Measurements from ENCODE around the gene MSANTD2.

DNA sequence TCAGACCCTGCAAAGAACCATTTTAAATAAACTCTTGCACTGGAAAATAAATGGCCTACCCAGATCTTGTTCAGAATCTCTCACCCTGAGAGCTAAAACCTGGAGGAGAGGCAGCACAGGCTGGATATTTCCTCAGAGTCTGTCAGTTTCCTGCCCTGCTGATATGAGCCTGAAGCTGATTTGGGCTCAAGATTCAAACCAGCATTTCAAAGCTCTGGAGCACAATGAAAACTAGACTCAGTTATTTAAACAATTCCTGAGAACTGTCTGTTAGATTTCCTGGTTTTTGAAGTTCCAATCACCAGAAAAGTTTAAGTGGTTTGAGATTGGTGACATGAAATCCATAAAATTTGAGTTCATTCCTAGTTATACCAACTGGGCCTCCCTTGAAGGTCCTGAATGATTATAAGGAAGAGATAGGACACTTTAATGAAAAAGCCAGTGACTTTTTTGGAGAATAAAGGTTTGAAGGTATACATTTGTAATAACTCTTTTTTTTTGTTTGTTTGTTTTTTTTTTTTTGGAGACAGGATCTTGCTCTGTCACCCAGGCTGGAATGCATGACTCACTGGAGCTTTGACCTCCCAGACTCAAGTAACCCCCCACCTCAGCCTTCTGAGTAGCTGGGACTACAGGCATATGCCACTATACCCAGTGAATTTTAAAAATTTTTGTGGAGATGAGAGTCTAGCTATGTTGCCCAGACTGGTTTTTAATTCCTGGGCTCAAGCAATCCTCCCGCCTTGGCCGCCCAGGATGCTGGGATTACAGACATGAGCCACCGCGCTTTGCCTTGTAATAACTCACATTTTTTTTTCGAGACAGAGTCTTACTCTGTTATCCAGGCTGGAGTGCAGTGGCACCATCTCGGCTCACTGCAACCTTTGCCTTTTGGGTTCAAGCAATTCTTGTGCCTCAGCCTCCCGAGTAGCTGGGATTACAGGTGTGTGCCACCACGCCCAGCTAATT is 30.1 kb downstream of the MSANTD2 start:
- TF ChIP-seq ZNF384 (IDR thresholded peaks at IDR 0.05) = no peak
- no peak for TF ChIP-seq SP1 (IDR thresholded peaks at IDR 0.05)
- no peak for TF ChIP-seq CTBP1 (IDR thresholded peaks at IDR 0.05; ENCODE audit: borderline replicate concordance)
- no peak for TF ChIP-seq NFRKB (IDR thresholded peaks at IDR 0.05)
- no peak for TF ChIP-seq BHLHE40 (IDR thresholded peaks at IDR 0.05; ENCODE audit: borderline replicate concordance)
- no peak for TF ChIP-seq HDGF (IDR thresholded peaks at IDR 0.05; ENCODE audit: borderline replicate concordance)
- TF ChIP-seq SUZ12 (IDR thresholded peaks at IDR 0.05) = no peak
- no peak for TF ChIP-seq TARDBP (IDR thresholded peaks at IDR 0.05)
- TF ChIP-seq FOXA1 (IDR thresholded peaks at IDR 0.05) = no peak
- no peak for TF ChIP-seq ARNT (IDR thresholded peaks at IDR 0.05)
- no peak for TF ChIP-seq PKNOX1 (IDR thresholded peaks at IDR 0.05)
- no peak for TF ChIP-seq L3MBTL2 (conservative IDR thresholded peaks at IDR 0.05)
- TF ChIP-seq ELF4 (IDR thresholded peaks at IDR 0.05) = no peak
- no peak for TF ChIP-seq FOXM1 (IDR thresholded peaks at IDR 0.05; ENCODE audit: borderline replicate concordance)
